GM18519 (cell line): ENCODE results near the gene MORN5.

Experiments used
- ATAC-seq: cut with Tn5 transposase; IDR thresholded peaks from one replicate; pipeline ENCODE4 v1.9.1; 2021; ENCODE audit warnings: mild to moderate bottlenecking, moderate library complexity; ENCODE audit not compliant: unreplicated experiment, low FRiP score

MORN5 gene

GRCh38 chr9:122212473-122213004 lies 52.8 kb downstream of the MORN5 start:
- ATAC-seq: no peak

GRCh38 chr9:122213102-122213588 lies 53.4 kb downstream of the MORN5 start:
- ATAC-seq: no peak

GRCh38 chr9:122213589-122214413 lies 54.1 kb downstream of the MORN5 start:
- ATAC-seq: no peak

GRCh38 chr9:122214507-122214906 lies 54.8 kb downstream of the MORN5 start:
- ATAC-seq: no peak

GRCh38 chr9:122215663-122216062 lies 56.0 kb downstream of the MORN5 start:
- ATAC-seq: no peak

- no peak for ATAC-seq
Measured at GRCh38 chr9:122216138-122216797, 56.6 kb downstream of the MORN5 start.

- no peak for ATAC-seq
Measured at GRCh38 chr9:122216798-122217418, 57.2 kb downstream of the MORN5 start.

GRCh38 chr9:122217640-122218039 lies 57.9 kb downstream of the MORN5 start:
- no peak for ATAC-seq

GRCh38 chr9:122218071-122218934 lies 58.6 kb downstream of the MORN5 start:
- ATAC-seq: no peak

- no peak for ATAC-seq
Measured at GRCh38 chr9:122218935-122219855, 59.5 kb downstream of the MORN5 start.

- ATAC-seq: no peak
Measured at GRCh38 chr9:122219856-122220672, 60.4 kb downstream of the MORN5 start.

GRCh38 chr9:122220673-122221182 lies 61.0 kb downstream of the MORN5 start:
- ATAC-seq: no peak

GRCh38 chr9:122221183-122221811 lies 61.6 kb downstream of the MORN5 start:
- no peak for ATAC-seq

- no peak for ATAC-seq
Measured at GRCh38 chr9:122222791-122223190, 63.1 kb downstream of the MORN5 start.

- ATAC-seq: no peak
Measured at GRCh38 chr9:122223435-122223834, 63.7 kb downstream of the MORN5 start.

- ATAC-seq: no peak
Measured at GRCh38 chr9:122225312-122226141, 65.8 kb downstream of the MORN5 start.
